ENCODE measurements around the gene HOPX.
"Not testable (repeated sequence)": the region's sequence is repeated elsewhere in the genome, so short reads cannot be mapped to it uniquely, and the experiment has no call there.

Gene HOPX

DNA sequence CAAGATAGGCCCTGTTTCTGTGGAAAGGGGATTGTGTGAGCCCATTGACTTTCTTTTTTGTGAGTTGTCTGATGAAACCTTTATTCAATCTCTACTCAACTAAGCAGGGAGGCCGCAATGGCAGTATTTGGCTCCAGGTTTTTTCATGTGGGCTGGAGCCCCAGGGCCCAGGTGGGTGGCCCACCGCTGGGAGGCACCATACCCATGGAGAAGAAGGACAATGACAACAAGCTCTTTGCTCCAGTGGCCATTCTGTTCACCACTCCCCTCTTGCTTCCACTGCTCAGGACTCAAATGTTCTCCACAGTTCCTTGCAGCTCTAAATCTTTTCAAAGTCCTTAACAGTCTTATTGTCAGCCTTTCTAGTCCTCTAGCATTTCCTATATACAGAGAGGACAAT is 54.1 kb downstream of the HOPX start:
- no peak for DNase-seq (ENCODE audit: low read depth)

GRCh38 chr4:56626420-56626819 is 54.7 kb downstream of the HOPX start:
- no peak for DNase-seq (ENCODE audit: low read depth)

- no peak for DNase-seq (ENCODE audit: low read depth)
These were observed 58.9 kb downstream of the HOPX start for GRCh38 chr4:56622176-56622575.

DNA sequence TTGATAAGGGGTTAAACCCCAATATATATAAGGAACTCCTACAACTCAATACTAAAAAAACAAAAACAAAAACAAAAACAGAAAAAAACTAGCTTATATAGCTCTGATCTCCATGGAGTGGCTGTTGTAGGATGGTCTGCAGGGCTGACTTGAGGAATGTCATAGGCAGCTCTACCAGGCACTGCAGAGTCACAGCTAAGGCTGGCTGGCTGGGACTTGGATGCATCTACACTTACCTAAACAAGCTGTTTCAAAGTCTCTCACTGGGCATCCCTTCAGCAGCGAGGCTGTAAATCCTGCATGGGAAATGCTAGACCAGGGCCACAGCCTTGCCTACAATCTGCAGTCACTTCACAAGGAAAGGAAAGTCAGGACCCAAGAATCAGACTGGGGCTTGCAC is 61.3 kb downstream of the HOPX start:
- DNase-seq (ENCODE audit: low read depth): no peak

DNA sequence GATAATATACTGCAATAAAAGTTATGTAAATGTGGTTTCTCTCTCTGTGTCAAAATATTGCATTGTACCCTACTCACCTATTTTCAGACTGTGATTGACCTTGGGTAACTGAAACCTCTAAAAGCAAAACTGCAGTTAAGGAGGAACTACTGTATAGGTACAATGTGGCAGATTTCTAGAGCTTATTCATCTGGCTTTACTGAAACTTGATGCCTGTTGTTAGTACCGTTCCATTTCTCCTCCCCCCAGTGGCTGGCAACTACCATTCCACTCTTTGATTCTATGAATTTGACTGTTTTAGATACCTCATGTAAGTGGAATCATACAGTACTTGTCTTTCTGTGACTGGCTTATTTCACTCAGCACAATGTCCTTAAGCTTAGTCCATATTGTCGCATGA is 61.9 kb downstream of the HOPX start:
- DNase-seq (ENCODE audit: low read depth): no peak

DNA sequence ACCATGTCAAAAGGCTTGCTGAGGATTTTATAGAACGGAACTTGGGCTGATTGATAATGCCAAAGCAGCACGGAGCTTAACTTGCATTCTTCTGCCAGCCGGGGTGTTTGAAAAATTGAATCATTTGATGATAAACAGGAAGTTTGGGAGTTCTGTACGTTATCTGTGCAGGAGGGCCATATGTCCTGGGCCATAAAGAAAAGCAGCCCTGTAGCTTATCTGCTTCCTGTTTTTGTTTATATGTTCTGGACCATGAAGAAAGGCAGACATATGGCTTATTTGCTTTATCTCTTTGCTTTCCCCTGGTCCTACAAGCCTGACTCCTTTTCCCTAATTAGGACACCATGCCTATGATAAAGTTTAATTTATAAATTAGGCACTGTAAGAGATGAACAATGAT is 62.4 kb downstream of the HOPX start:
- DNase-seq (ENCODE audit: low read depth): no peak

GRCh38 chr4:56613101-56613862 is 67.8 kb downstream of the HOPX start:
- no peak for DNase-seq (ENCODE audit: low read depth)

GRCh38 chr4:56612282-56612681 is 68.8 kb downstream of the HOPX start:
- DNase-seq (ENCODE audit: low read depth): no peak

DNA sequence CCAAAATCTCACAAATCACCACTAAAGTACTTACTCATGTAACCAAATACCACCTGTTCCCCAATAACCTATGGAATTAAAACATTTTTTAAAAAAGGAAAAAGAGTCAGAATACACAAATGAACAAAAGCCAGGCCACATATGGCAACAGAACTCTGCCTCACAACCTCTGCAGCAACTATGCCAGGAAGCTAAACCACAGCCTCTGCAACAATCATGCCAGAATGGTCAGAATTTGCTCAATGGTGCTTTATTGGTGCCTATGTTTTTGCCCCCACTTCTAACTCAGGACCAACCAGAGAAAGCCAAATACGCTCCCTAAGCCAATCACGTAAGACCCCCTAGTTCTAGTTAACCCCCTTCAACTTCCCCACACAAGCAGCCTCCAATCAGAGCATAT is 69.6 kb downstream of the HOPX start:
- DNase-seq (ENCODE audit: low read depth): no peak

DNA sequence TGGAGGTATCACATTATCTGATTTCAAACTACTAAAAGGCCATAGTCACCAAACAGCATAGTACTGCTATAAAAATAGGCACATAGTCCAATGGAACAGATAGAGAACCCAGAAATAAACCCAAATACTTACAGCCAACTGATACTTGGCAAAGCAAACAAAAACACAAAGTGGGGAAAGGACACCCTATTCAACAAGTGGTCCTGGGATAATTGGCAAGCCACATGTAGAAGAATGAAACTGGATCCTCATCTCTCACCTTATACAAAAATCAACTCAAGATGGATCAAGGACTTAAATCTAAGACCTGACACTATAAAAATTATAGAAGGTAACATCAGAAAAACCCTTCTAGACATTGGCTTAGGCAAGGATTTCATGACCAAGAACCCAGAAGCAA is 70.9 kb downstream of the HOPX start:
- not testable (repeated sequence) for DNase-seq (ENCODE audit: low read depth)

- DNase-seq (ENCODE audit: low read depth): no peak
These were observed 73.2 kb downstream of the HOPX start for GRCh38 chr4:56607926-56608325.

GRCh38 chr4:56606385-56606784 is 74.7 kb downstream of the HOPX start:
- no peak for DNase-seq (ENCODE audit: low read depth)

- not testable (repeated sequence) for DNase-seq (ENCODE audit: low read depth)
These were observed 75.6 kb downstream of the HOPX start for GRCh38 chr4:56605464-56605863.

GRCh38 chr4:56603297-56603696 is 77.8 kb downstream of the HOPX start:
- no peak for DNase-seq (ENCODE audit: low read depth)

All from stimulated activated CD8-positive, alpha-beta memory T cell treated with anti-CD3 and anti-CD28 coated beads, Interleukin-4, amount 100 ng/mL, for 24 hours (primary cell).